K562 (cell line): ENCODE data around the gene KIR2DL3. TPM values are rescaled to one million over a fixed set of nuclear protein-coding genes. Genes with fewer than 3 reads are reported as not detected.

Source experiments
- ATAC-seq: fragments of 200-7000 bp; cut with Tn5 transposase; 3 replicates; pipeline ENCODE4 v1.9.1; 2020; ENCODE audit warnings: moderate library complexity
- BruUV-seq: library from RNA; stranded (reverse); fragments of 400-500 nt; replicated peaks from 2 replicates; lab custom pipeline; 2021; lab: Mats Ljungman, UMichigan
- CTCF ChIA-PET: fragments of 300-600 bp; formaldehyde crosslinking; extraction: SDS; loops from one replicate; lab custom pipeline; 2021; ENCODE audit warnings: low intra/inter-chr PET ratio; lab: Yijun Ruan, JAX
- POLR2A ChIA-PET: fragments of 300-600, 350-650 bp; sonication (Branson Sonifier 250); formaldehyde crosslinking; extraction: SDS; loops from one replicate; lab custom pipeline; 2021; ENCODE audit warnings: antibody characterized with exemption, inconsistent platforms; lab: Yijun Ruan, JAX
- DNase-seq, 4 experiments: peaks; one replicate each; pipeline versions ENCODE4 v3.0.0 to v3.0.0-alpha.2; 2011 to 2018; ENCODE audit warnings: low spot score in 3 of 4, mixed read lengths in 3 of 4; ENCODE audit errors: extremely low read depth in 1 of 4
- FAIRE-seq: peaks from 2 replicates; lab custom pipeline; 2011; peaks lifted over from hg19 to GRCh38; lab: Jason Lieb, UNC
- H2AFZ ChIP-seq: 2 replicates; pipeline ENCODE4 v1.6.0; 2011; ENCODE audit warnings: low read depth, low read length, control low read depth, inconsistent platforms
- H3K27ac ChIP-seq: fragments of 200-600 bp; 3 replicates; pipeline ENCODE4 v1.8.0; 2011; ENCODE audit warnings: low read depth, mild to moderate bottlenecking, control low read depth, inconsistent platforms, low read length, moderate library complexity, mixed read lengths; ENCODE audit errors: extremely low read depth
- H3K27me3 ChIP-seq, 2 experiments: fragments of 300-600 bp in 1 of 2; 2 replicates in 1 of 2; 3 replicates in 1 of 2; pipeline versions ENCODE4 v1.6.0 to v1.8.0; 2011; ENCODE audit warnings: inconsistent platforms in 2 of 2, low read length in 2 of 2, mild to moderate bottlenecking in 1 of 2, mixed read lengths in 1 of 2, moderate library complexity in 1 of 2; ENCODE audit not compliant: control insufficient read depth in 2 of 2, insufficient read depth in 2 of 2
- H3K36me3 ChIP-seq: fragments of 300-600 bp; 3 replicates; pipeline ENCODE4 v1.8.0; 2011; ENCODE audit warnings: mild to moderate bottlenecking, low read length, inconsistent platforms; ENCODE audit not compliant: control insufficient read depth, insufficient read depth
- H3K4me1 ChIP-seq, 2 experiments: fragments of 200-600 bp in 1 of 2; replicated peaks in 1 of 2; 2 replicates in 1 of 2; 3 replicates in 1 of 2; pipeline versions ENCODE4 v1.5.1 to v1.8.0; 2011; ENCODE audit warnings: inconsistent platforms in 2 of 2, low read length in 2 of 2, mild to moderate bottlenecking in 1 of 2, mixed read lengths in 1 of 2, moderate library complexity in 1 of 2; ENCODE audit not compliant: control insufficient read depth in 2 of 2, insufficient read depth in 2 of 2
- H3K4me2 ChIP-seq: 2 replicates; pipeline ENCODE4 v1.6.1; 2011; ENCODE audit warnings: low read length, control low read depth, inconsistent platforms, mixed read lengths; ENCODE audit not compliant: insufficient read depth
- H3K4me3 ChIP-seq: fragments of 200-600 bp; sonication (generic), shearing (Covaris generic); 2 replicates; pipeline ENCODE4 v1.5.1; 2016; ENCODE audit warnings: control low read depth, inconsistent platforms
- H3K79me2 ChIP-seq: fragments of 200-600 bp; 3 replicates; pipeline ENCODE4 v1.8.0; 2011; ENCODE audit warnings: low read length, inconsistent platforms; ENCODE audit not compliant: control insufficient read depth, insufficient read depth
- H3K9ac ChIP-seq, 2 experiments: 2 replicates each; pipeline versions ENCODE4 v1.6.0 to v1.6.1; 2011; ENCODE audit warnings: low read depth in 2 of 2, low read length in 2 of 2, control low read depth in 1 of 2, inconsistent platforms in 1 of 2, mild to moderate bottlenecking in 1 of 2, mixed read lengths in 1 of 2; ENCODE audit not compliant: insufficient read depth in 1 of 2
- H3K9me1 ChIP-seq: one replicate; pipeline ENCODE4 v1.6.0; 2011; ENCODE audit warnings: inconsistent platforms, mild to moderate bottlenecking, low read length, moderate library complexity; ENCODE audit not compliant: control insufficient read depth, insufficient read depth
- H3K9me3 ChIP-seq: replicated peaks from 2 replicates; pipeline ENCODE4 v1.5.1; 2011; ENCODE audit warnings: low read depth, low read length, inconsistent platforms; ENCODE audit not compliant: control insufficient read depth, insufficient read depth
- H4K20me1 ChIP-seq: replicated peaks from 2 replicates; pipeline ENCODE4 v1.6.1; 2011; ENCODE audit warnings: low read length, inconsistent platforms, mixed read lengths; ENCODE audit not compliant: control insufficient read depth, insufficient read depth
- CCNT2 ChIP-seq: IDR thresholded peaks from 2 replicates; pipeline ENCODE4 v1.6.1; 2011; ENCODE audit warnings: borderline replicate concordance, low read depth, mild to moderate bottlenecking, moderate library complexity, mixed read lengths, low read length; ENCODE audit not compliant: insufficient read length; ENCODE audit errors: extremely low read depth
- ETS2 ChIP-seq: IDR thresholded peaks from 2 replicates; pipeline ENCODE4 v1.6.1; 2016; ENCODE audit warnings: borderline replicate concordance, missing genetic modification characterization, mild to moderate bottlenecking, moderate library complexity, missing compliant biosample characterization; ENCODE audit not compliant: poor library complexity, severe bottlenecking
- LARP7 ChIP-seq: fragments of 450-650 bp; IDR thresholded peaks from 2 replicates; pipeline ENCODE4 v1.6.1; 2016
- NR2F6 ChIP-seq: fragments of 450-650 bp; formaldehyde crosslinking; IDR thresholded peaks from 2 replicates; pipeline ENCODE4 v1.4.0; 2020; ENCODE audit warnings: mild to moderate bottlenecking
- RNF219 ChIP-seq: fragments of 250-450 bp; sonication (Bioruptor Pico); IDR thresholded peaks from 2 replicates; pipeline ENCODE4 v1.5.0; 2022; ENCODE audit warnings: mild to moderate bottlenecking
- TCF7 ChIP-seq: sonication (generic); IDR thresholded peaks from 2 replicates; pipeline ENCODE4 v1.6.1; 2016; ENCODE audit warnings: antibody characterized with exemption, borderline replicate concordance
- U2AF2 ChIP-seq: fragments of 200-400 bp; formaldehyde crosslinking; optimal IDR thresholded peaks from 2 replicates; pipeline ENCODE3; 2017; ENCODE audit warnings: low read depth, mild to moderate bottlenecking, low read length
- ZBTB1 ChIP-seq: sonication (generic); formaldehyde crosslinking; IDR thresholded peaks from 2 replicates; pipeline ENCODE4 v1.8.1; 2023; ENCODE audit warnings: missing genetic modification reagents, low read depth, mild to moderate bottlenecking, borderline replicate concordance
- ZNF695 ChIP-seq: fragments of 450-650 bp; formaldehyde crosslinking; IDR thresholded peaks from 2 replicates; pipeline ENCODE4 v1.4.0; 2020; ENCODE audit warnings: mild to moderate bottlenecking, moderate library complexity
- WGBS: fragments of 100-300 bp; shearing (Covaris generic); methylation state at CpG from one replicate; pipeline ENCODE4 v1.1.6; 2016; ENCODE audit warnings: low coverage, mixed read lengths; ENCODE audit not compliant: insufficient coverage; ENCODE audit errors: missing lambda C conversion rate; 5-methylcytosine and 5-hydroxymethylcytosine counted together
- in situ Hi-C: fragments of 300-500 bp; cut with MboI; formaldehyde crosslinking; loops from 4 replicates; pipeline ENCODE4 v1.15.0; 2018; ENCODE audit warnings: inconsistent platforms, mixed read lengths
- intact Hi-C: fragments of 100-400 bp; cut with micrococcal nuclease; formaldehyde crosslinking; loops from 2 replicates; pipeline ENCODE4 v1.14.2; 2022
- polyA plus RNA-seq, 8 experiments: library from polyadenylated mRNA; depleted of rRNA in 4 of 8; stranded (reverse) in 5 of 8; unstranded in 3 of 8; fragments of >200 nt; fragmentation: Nextera tagmentation in 2 of 8; fragmentation: Illumina TruSeq in 1 of 8; extraction: Ambion mirVana in 2 of 8; extraction: Trizol in 1 of 8; gene quantifications; 2 replicates each; pipeline versions ENCODE4 v1.2.1 to v1.2.3, GENCODE V29; 2011 to 2014; ENCODE audit warnings: inconsistent platforms in 1 of 8, missing spikeins in 1 of 8
- total RNA-seq, 7 experiments: library from RNA; depleted of rRNA in 6 of 7; stranded (reverse); fragments of >200 nt in 6 of 7; fragmentation: Illumina TruSeq in 2 of 7; extraction: Trizol in 2 of 7; gene quantifications; 2 replicates each; pipeline versions ENCODE4 v1.2.1 to v1.2.3, GENCODE V29; 2011 to 2021; ENCODE audit warnings: low replicate concordance in 1 of 7
- TF ChIP-seq, protein P1 (sequence below): fragments of 450-650 bp; IDR thresholded peaks from 2 replicates; pipeline ENCODE4 v1.6.1; 2018; ENCODE audit warnings: mild to moderate bottlenecking, low read depth; ENCODE audit not compliant: partially characterized antibody
- TF ChIP-seq, protein P2 (sequence below): sonication (generic); formaldehyde crosslinking; IDR thresholded peaks from 2 replicates; pipeline ENCODE4 v1.8.1; 2023; ENCODE audit warnings: mild to moderate bottlenecking, missing genetic modification reagents
- TF ChIP-seq, protein P3 (sequence below): fragments of 250-450 bp; sonication (Bioruptor Pico); IDR thresholded peaks from 2 replicates; pipeline ENCODE4 v1.8.0; 2021; ENCODE audit warnings: borderline replicate concordance, mild to moderate bottlenecking, moderate library complexity; ENCODE audit not compliant: poor library complexity, severe bottlenecking
- TF ChIP-seq, protein P4 (sequence below): sonication (generic); formaldehyde crosslinking; IDR thresholded peaks from 2 replicates; pipeline ENCODE4 v1.4.0; 2020; ENCODE audit warnings: mild to moderate bottlenecking, missing genetic modification reagents

Gene KIR2DL3
- total and polyA plus RNA-seq, 9 of the 15 experiments (the other 6 are each of a cell fraction or from before 2014, with no cell fraction given), result not detected

DNA sequence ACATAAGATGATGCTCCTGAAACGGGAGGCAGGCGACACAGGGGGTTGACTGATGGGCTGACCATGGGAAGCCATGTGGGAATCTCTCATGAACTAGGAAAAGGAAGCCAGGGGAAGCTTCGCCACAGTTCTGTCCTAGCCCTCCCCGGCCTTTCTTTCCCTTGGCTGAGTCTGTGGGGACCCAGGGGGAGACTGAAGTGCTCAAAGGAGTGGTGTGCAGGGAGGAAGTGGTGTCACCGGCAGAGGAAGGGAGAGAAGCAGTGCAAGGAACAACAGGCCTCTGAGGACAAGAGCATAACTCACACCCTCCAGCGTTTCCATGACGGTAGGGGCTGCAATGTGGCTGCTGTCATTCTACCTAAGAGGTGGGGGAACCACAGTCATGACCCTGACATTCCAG is 13.0 kb upstream of the KIR2DL3 start:
- H3K4me3 ChIP-seq, result no peak overlapping the region
- TF ChIP-seq ZBTB1 (CRISPR knock-in tag) (no peak), ETS2 (no peak), TCF7 (no peak), CCNT2 (no peak), ZNF695 (CRISPR knock-in tag) (no peak), LARP7 (no peak), U2AF2 (no peak), NR2F6 (CRISPR knock-in tag) (no peak), RNF219 (no peak)
- TF ChIP-seq, protein P1, sequence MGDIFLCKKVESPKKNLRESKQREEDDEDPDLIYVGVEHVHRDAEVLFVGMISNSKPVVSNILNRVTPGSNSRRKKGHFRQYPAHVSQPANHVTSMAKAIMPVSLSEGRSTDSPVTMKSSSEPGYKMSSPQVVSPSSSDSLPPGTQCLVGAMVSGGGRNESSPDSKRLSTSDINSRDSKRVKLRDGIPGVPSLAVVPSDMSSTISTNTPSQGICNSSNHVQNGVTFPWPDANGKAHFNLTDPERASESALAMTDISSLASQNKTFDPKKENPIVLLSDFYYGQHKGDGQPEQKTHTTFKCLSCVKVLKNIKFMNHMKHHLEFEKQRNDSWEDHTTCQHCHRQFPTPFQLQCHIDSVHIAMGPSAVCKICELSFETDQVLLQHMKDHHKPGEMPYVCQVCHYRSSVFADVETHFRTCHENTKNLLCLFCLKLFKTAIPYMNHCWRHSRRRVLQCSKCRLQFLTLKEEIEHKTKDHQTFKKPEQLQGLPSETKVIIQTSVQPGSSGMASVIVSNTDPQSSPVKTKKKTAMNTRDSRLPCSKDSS, result no peak
- TF ChIP-seq, protein P2, sequence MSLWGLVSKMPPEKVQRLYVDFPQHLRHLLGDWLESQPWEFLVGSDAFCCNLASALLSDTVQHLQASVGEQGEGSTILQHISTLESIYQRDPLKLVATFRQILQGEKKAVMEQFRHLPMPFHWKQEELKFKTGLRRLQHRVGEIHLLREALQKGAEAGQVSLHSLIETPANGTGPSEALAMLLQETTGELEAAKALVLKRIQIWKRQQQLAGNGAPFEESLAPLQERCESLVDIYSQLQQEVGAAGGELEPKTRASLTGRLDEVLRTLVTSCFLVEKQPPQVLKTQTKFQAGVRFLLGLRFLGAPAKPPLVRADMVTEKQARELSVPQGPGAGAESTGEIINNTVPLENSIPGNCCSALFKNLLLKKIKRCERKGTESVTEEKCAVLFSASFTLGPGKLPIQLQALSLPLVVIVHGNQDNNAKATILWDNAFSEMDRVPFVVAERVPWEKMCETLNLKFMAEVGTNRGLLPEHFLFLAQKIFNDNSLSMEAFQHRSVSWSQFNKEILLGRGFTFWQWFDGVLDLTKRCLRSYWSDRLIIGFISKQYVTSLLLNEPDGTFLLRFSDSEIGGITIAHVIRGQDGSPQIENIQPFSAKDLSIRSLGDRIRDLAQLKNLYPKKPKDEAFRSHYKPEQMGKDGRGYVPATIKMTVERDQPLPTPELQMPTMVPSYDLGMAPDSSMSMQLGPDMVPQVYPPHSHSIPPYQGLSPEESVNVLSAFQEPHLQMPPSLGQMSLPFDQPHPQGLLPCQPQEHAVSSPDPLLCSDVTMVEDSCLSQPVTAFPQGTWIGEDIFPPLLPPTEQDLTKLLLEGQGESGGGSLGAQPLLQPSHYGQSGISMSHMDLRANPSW (CRISPR knock-in tag), result no peak
- TF ChIP-seq, protein P3, sequence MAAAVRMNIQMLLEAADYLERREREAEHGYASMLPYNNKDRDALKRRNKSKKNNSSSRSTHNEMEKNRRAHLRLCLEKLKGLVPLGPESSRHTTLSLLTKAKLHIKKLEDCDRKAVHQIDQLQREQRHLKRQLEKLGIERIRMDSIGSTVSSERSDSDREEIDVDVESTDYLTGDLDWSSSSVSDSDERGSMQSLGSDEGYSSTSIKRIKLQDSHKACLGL, result no peak
- TF ChIP-seq, protein P4, sequence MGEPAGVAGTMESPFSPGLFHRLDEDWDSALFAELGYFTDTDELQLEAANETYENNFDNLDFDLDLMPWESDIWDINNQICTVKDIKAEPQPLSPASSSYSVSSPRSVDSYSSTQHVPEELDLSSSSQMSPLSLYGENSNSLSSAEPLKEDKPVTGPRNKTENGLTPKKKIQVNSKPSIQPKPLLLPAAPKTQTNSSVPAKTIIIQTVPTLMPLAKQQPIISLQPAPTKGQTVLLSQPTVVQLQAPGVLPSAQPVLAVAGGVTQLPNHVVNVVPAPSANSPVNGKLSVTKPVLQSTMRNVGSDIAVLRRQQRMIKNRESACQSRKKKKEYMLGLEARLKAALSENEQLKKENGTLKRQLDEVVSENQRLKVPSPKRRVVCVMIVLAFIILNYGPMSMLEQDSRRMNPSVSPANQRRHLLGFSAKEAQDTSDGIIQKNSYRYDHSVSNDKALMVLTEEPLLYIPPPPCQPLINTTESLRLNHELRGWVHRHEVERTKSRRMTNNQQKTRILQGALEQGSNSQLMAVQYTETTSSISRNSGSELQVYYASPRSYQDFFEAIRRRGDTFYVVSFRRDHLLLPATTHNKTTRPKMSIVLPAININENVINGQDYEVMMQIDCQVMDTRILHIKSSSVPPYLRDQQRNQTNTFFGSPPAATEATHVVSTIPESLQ, result no peak
- TF ChIP-seq, all 486 proteins: peak for 0
- H3K27ac ChIP-seq, result no peak overlapping the region
- H3K79me2 ChIP-seq, result no peaks in the 10 kb centered on the region
- in situ Hi-C loops, result no loop called here
- H2AFZ ChIP-seq, result no peak overlapping the region
- 0 out of 5 replicates have a peak, but pooled peaks cover 0 to 6% of the 10 kb centered on the region in 2 experiments for H3K27me3 ChIP-seq
- 0% methylated on average over 7 of the region's 7 CpGs for WGBS
- H3K9me1 ChIP-seq, result no peaks in the 10 kb centered on the region
- ATAC-seq (no peak), FAIRE-seq (no peak), DNase-seq (no peak)
- H3K4me2 ChIP-seq, result no peak overlapping the region
- no peaks in the 10 kb centered on the region; a peak in 1 of 5 replicates for H3K4me1 ChIP-seq
- H4K20me1 ChIP-seq, result no peaks in the 10 kb centered on the region
- no TSS peak for BruUV-seq
- H3K9ac ChIP-seq, result no peak overlapping the region
- ChIA-PET POLR2A (no interaction called here), CTCF (no interaction called here)
- intact Hi-C loops, result no loop called here
- H3K9me3 ChIP-seq, result peaks cover 3% of the 10 kb centered on the region
- H3K36me3 ChIP-seq, result no peaks in the 10 kb centered on the region
